Measurements from ENCODE around the gene SEL1L2.
"Not testable (repeated sequence)": the region's sequence is repeated elsewhere in the genome, so short reads cannot be mapped to it uniquely, and the experiment has no call there.

The SEL1L2 gene, protein sequence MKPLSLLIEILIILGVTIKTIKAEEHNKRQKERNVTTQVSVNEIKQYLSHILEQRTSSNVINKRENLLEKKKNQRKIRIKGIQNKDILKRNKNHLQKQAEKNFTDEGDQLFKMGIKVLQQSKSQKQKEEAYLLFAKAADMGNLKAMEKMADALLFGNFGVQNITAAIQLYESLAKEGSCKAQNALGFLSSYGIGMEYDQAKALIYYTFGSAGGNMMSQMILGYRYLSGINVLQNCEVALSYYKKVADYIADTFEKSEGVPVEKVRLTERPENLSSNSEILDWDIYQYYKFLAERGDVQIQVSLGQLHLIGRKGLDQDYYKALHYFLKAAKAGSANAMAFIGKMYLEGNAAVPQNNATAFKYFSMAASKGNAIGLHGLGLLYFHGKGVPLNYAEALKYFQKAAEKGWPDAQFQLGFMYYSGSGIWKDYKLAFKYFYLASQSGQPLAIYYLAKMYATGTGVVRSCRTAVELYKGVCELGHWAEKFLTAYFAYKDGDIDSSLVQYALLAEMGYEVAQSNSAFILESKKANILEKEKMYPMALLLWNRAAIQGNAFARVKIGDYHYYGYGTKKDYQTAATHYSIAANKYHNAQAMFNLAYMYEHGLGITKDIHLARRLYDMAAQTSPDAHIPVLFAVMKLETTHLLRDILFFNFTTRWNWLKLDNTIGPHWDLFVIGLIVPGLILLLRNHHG

DNA sequence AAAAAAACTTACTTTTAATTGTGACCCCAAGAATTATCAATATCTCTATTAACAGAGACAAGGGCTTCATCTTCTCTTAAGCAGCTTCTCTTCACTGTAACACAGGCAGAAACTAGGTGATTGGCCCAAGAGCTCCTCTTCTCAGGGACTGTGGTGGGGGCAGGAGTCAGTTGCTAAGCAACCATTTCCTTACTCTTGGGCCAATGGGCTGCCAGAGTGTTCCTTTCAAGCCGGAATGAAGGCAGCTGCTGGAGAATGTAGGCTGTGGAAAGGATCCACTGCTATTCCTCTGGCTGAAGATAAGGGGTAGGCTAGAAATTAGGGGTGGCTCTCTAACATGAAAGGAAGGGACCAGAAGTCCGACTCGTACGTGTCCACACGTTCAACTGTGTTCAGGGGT, at the start of gene SEL1L2:
SEL1L2 (minus strand) TSS at position 150 of the 400 bp plus-strand sequence; CDS start at position 70, 80 bp downstream.
- no peak for DNase-seq

DNA sequence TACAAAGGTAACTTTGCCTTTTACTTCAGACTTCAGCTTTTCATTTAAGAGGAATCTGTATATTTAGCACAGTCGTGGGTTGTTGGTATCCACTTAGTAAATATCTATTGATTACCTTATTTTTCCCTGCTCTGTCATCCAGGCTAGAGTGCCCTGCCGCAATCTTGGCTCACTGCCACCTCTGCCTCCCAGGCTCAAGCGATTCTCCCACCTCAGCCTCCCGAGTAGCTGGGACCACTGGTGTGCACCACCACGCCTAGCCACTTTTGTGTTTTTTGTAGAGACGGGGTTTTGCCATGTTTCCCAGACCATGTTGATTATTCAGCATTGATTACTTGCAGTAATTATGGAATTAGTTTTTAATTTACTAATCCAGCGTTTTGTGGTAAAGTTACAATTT, 46.2 kb upstream of the SEL1L2 start:
- no peak for DNase-seq

DNA sequence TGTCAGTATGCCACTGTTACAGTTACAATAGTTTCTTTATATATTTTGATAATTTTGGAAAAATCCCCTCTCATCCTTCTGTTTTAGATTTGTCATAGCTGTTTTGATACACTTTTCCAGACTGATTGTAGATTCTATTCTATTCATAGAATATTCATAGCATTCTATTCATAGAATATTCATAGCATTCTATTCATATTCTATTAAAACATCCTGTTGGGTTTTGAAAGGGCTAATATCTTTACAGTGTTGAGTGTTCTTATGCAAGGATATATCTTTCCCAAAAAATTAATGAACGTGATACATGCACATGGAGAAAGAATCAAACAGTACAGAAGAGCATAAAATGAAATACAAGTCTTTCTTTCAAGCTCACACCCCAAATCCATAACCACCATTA, 42.9 kb upstream of the SEL1L2 start:
- DNase-seq, result no peak

DNA sequence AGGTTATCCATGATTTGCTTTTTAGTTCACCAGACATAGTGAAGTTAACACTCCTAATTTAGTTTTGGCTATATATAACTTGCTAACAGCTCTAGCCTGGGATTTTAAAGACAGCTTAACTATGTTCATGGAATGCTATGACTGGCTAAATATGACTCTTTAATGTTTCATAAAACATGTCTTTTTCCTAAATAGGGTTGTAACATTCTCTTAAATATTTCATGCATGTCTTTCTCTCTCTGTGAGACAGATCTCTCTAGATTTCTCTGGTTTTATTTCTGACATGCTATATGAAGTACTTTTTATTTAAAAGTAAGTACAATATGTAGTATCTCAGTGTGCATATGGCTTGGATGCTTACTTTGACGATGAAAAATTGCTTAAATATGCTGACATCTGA, 40.6 kb upstream of the SEL1L2 start:
- DNase-seq, result no peak

DNA sequence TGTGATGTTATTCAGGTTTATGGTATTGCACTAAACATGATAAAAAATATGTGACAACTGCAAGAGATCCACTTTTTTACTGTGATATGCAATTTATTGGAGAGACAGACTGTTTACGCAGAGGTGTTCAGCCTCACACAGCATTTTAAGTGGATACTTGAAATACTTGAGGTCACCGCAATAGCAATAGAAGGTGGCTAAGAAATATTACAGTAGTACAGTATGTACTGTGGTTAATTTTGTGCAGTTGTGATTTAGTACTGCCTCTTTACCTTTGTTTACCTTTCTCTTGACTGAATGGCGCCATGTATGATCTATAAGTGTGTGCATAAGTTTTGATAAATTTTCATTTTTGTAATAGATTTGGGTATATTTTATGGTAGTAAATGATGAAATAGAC, 22.3 kb upstream of the SEL1L2 start:
- no peak for DNase-seq

DNA sequence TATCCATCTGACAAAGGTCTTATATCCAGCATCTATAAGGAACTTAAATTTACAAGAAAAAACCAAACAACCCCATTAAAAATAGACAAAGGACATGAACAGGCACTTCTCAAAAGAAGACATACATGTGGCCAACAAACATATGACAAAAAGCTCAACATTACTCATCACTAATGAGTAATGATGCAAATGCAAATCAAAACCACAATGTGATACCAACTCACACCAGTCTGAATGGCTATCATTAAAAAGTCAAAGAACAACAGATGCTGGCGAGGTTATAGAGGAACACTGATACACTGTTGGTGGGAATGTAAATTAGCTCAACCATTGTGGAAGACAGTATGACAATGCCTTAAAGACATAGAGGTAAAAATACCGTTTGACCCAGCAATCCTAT, 18.8 kb upstream of the SEL1L2 start:
- DNase-seq, result no peak

DNA sequence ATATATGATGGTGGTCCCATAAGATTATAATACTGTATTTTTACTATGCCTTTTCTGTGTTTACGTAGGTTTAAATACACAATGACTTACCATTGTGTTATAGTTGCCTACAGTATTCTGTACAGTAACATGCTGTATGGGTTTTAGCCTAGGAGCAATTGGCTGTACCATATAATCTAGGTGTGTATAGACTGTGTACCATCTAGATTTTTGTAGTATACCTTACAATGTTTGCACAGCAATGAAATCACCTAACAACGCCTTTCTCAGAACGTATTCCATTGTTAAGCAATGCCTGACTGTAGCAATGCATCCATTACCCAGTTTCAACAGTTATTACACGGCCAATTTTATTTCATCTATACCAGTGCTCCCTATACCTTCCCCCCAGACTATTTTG, 15.6 kb upstream of the SEL1L2 start:
- DNase-seq, result no peak

DNA sequence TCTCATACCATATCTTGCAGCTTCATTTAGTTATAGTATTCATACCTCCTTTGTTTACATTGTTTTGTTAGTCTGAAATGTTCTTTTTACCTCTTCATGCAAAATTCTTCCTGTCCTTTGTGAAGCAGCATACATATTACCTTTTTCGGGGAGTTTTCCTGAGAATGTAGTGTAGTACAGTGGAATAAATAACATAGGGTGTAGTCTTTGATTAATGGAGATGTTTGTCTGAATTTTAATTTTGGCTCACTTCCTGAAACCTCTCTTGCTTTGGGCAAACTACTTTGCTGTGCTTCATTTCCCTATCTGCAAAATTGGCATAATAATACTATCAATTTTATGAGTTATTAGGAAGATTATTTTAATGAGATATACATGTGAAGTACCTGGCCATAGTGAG, 10.5 kb upstream of the SEL1L2 start:
- DNase-seq, result no peak

DNA sequence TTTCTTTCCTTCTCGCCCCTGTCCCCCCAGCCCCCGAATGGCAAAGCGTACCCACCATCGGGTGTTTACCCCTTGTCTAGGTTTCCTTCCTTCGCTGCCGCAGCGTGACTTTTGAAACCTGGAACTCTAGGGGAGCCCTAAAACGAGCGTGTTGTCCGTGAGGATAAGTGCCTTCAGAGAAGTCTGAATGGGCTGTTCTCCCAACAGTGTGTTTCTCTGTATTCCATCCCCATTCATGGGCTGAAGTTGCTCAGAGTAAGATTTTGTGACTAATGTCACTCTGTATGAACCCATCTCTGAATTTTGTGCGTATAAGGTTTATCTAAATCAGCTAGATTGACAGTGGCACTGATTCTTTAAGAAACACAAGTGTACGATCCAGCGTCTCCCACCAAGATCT, 5.9 kb upstream of the SEL1L2 start:
- no peak for DNase-seq

DNA sequence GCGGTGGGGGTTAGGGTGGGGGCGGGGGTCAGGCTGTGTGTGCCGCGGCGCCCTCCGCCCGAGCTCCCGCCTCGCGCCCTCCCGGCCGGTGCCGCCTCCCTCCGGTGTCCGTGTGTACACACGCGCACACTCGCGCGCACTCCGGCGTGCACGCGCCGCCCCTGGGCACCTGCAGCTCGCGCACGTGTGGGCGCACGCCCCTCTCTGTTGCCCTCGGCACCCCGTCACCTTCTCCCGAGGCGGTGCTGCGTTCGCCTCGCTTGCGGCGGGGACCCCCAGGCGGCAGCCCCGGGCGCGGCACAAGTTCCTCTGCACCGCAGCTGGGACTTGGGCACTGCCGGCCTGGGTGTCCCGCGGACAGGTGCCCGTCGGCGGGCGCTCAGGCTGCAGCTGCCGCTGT, 5.4 kb upstream of the SEL1L2 start:
- DNase-seq, result no peak

DNA sequence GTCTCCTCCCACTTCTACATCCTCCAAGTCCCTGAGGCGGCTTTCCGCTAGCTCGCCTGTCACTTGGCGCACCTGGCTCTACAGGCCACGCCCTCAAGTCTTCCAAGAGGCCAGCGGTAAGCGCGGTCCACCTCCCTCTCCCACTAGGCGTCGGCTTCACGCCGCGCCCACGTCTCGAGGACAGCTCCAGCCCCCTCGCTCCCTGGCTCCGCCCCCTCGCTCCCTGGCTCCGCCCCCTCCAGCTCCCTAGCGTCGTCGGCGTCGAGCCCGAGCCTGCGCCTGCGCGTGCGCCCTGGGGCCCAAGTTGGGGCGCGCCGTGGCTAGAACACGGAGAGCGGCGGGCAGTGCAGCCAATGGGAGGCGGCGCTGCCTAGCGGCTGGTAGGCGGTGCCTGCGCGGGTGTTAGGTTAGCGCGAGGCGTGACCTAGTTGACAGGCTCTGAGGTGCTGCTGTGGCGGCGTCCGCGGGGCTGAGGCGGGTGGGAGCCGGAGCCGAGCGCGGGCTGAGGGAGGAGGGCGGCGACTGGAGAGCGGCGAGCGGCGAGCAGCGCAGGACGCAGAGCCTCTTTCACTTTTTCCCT, 4.8 kb upstream of the SEL1L2 start, which contains the start of gene MACROD2:
MACROD2 (plus strand) TSS at position 431 of the 580 bp plus-strand sequence.
- DNase-seq, result peak; percentile 69

DNA sequence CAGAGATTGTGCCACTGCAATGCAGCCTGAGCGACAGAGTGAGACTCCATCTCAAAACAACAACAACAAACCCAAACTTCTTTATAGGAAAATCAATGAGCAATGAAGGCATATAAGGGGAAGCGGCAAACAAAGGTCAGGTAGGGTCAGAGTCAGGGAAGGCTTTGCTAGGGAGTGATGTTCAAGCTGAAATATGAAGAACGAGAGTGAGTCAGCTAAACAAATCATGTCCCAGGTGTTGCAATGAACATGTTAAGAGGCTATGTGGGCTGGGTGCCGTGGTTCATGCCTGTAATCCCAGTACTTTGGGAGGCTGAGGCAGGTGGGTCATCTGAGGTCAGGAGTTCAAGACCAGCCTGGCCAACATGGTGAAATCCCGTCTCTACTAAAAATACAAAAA, 1.5 kb upstream of the SEL1L2 start:
- DNase-seq, result not testable (repeated sequence)

DNA sequence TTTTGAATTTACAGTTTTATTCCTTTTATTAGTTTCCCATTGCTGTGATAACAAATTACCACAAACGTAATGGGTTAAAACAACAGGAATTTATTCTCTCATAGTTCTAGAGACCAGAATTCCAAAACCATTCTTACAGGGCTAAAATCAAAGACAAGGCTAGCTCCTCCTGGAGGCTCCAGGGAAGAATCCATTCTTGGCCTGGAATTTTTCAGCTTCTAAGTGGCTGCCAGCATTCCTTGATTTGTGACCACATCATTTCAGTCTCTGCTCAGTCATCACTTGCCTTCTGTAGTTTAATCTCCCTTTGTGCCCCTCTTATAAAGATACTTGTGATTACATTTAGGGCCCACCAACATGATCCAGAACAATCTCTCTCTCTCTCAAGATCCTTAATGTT, 897 bp upstream of the SEL1L2 start:
- DNase-seq, result no peak

DNA sequence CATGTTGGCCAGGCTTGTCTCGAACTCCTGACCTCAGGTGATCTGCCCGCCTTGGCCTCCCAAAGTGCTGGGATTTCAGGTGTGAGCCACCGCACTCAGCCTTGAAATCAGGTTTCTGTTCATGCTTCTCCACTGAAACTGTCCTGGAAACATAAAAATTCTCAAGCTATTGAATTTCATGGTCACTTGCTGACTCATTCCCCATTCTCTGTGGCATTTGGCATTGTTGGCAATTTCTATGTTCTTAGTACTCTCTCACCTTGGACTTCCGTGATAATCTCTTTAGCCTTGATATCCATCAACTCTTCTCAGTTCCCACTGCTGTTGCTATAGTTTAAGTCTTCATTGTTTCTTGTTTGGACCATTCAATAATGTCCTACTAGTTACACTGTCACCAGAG, 6.2 kb downstream of the SEL1L2 start:
- DNase-seq, result no peak

DNA sequence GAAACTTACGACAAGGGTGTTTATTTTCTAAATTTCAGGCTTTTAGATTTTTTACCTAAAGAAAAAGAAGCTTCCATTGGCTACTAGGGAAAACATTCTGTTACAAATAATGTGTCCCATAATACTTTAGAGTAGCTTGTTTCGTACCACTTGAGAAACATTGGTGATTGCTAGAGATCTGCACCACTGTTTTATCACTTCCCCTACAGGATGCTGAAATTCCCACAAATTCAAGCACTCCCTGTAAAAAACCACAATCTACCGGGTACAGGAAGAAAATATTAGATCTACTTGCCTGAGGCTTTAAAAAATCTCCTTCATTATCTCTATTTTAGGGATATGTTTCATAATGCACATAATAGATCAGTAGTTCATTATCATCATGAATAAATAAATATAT, 29.9 kb downstream of the SEL1L2 start:
- no peak for DNase-seq

DNA sequence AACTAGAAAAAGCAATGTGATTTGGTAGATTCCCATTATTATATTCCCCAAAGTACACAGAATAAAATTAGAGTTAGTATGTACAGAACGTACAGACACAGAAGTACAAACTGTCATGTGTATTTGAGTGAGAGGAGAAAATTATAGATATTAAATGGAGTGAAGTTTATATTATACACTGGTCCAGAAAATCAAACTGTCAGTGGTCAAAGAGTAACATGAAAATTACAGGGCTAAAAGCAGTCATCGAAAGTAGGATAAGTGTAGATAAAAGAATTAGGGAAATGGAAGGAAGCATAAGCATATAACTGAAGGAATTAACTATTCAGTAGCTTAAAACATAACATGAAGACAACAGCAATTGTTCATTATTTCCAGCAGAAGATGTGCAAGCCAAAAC, 30.3 kb downstream of the SEL1L2 start:
- DNase-seq, result no peak

DNA sequence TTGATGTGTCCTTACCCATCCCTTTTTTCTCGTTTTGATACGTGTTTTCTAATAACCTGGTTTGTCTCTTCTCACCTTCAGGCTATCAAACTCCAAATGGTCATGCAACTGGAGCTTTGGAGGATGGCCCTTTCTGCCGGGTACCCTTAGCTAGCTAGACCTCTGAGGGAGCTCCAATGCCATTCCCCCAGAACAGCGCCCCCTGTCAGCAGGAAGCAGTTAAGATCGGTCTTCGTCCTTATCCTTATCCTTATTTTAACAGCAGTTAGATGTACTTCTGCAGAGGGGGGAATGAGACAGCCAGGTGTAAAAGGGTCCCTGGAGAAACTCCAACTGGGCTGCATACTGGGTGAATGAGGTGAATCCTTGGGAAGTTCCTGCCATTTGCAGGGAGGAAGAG, 37.2 kb downstream of the SEL1L2 start:
- no peak for DNase-seq

DNA sequence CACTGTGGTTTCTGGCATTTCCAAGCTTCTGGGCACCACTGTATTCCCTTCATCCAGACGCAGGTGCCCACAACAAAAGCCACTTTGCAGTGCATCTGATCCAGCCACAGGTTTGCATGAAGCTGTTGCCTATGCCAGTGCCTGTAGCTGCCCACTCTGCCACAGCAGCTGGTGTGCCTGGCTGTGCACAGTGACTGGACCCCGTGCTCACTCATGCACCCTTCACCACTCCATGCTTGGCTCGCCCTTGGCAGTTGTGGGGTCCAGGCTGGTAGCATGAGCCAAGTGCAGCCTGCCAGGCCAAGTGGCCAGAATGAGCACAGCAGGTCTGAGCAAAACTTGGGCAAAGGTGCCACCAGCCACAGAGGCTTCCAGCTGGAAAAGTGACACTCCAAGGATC, 42.7 kb downstream of the SEL1L2 start:
- DNase-seq, result no peak

DNA sequence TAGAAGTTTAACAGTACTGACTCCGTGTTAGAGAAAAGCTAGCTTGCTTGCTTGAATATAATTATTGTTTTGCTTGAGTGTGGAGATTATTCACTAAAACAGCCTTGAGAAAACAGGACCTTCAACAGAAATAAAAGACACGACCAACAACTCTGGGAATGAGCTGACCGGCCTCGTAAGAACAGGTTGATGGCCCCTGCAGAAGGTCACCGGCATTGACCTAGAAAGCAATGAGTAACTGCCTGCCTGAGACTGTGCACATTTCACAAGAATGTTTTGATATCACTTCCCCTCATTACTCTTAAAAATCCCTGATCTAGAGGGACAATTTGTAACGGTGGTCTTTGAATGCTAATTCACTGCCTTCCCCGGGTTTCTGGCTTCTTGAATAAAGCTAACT, 49.4 kb downstream of the SEL1L2 start:
- no peak for DNase-seq

DNA sequence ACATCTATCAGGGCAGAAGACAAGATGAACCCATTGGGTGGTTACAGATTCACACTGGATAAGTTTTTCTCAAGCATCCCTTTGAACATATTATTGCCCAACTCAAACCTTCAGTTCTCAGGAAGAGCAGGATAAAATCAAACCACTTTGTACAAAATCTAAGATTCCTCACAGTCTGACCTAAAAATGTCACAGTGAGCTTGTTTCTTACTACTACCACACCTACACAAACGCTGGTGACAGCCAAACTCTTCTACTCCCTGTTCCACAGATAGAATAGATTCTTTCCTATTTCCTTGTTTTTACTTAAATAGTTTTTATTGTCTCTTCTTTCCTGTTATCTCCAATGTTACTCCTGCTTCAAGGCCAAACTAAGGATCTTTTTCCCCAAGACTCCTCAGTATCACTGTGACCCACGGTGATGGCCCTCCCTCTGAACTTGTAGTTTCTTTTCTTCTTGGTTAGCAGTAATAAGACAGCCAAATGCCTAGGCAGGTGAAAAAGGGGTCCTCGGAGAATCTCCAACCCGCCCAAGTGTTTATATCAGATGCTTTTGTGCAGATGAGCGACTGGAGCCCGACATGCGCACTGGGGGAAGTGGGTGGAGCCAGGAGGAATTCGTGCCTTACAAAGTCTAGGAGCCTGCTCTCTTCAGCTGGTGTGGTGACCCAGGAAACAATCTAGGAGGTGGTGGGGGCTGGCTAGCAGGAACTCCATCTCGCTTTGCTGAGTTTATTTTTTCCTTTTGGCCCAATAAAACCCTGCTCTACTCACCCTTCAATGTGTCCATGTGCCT, 53.4 kb downstream of the SEL1L2 start:
- DNase-seq, result no peak

DNA sequence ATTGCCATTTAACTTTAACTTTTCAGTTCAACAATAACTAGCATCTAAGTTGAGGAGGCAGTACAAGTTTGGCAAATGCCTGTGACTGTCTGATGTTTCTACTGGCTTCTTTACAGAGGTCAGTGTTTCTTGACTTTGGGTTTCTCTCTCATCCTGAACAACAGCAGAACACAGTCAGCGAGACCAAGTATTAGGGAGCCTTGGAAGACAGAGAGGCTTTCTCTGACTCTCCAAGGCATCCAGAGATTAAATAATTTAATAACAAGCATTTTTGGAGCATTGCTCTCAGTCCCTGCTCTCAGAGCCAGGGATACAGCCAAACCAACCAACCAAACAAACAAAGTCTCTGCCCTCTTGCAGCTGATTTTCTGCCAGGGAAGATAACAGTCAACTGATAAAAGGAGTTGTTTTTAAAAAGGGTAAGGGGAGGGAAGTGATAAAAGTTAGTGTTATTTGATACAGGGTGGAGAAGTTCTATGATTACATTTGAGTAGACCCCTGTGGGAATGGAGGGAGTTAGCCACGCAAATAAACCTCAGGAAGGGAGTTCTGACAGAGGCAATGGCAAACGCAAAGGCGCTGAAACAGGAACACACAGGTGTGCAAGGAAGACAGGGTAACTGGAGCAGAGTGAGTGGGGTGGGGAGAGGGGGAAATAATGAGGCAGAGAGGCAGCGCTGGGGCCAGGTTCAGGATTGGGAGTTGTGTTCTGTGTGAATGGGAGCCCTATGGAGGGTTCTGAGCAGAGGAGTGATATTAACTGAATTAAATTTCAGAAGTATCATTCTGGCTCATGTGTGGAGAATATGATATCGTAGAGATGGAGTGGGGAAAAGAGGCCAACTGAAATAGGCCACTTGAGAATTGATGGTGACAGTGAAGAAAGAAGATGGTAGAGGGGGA, 55.2 kb downstream of the SEL1L2 start:
- DNase-seq, result no peak

DNA sequence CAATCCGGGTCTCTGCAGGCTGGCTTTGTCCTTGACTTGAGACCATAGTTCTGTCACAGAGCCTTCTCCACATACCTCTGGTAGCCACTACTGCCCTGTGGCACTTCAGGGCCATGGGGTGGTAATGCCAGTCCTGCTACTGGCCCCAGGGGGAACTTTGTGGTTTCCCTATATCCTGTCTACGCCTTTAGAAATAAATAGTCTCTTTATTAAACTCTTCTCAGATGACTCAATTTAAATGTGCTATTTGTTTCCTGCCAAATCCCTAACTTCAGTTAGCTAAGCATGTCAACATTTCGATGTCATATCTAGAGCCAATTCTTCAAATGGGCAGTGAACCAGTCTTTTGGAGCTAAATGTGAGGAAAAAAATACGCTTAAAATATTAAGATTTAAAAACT, 60.1 kb downstream of the SEL1L2 start:
- no peak for DNase-seq
